Measurements from ENCODE around the gene KRTAP1-1. TPM values are rescaled to one million over a fixed set of nuclear protein-coding genes. Genes with fewer than 3 reads are reported as not detected.
"Not testable (repeated sequence)": the region's sequence is repeated elsewhere in the genome, so short reads cannot be mapped to it uniquely, and the experiment has no call there.

Gene KRTAP1-1
- not detected in 3 replicates for total RNA-seq (2021)
- Bru-seq, nascent RNA = not detected
- long read RNA-seq, experiment 1 = 0 reads
- long read RNA-seq, experiment 2 = 0 reads
- long read RNA-seq, experiment 3 = 0 reads

GRCh38 chr17:41040783-41041571, at the start of gene KRTAP1-1:
KRTAP1-1 (minus strand) TSS chr17:41041450; CDS start chr17:41041397, 53 bp downstream.
- H3K36me3 Mint-ChIP-seq; H3K27me3 Mint-ChIP-seq (ENCODE audit: low read depth); CTCF ChIA-PET; ATAC-seq; H3K4me3 Mint-ChIP-seq; H3K27ac Mint-ChIP-seq; POLR2A ChIA-PET; DNase-seq (ENCODE audit: low spot score): not testable (repeated sequence)
- peaks cover 18% of the 10 kb centered on the region for H3K9me3 Mint-ChIP-seq
- H3K4me1 Mint-ChIP-seq = peaks cover 35% of the 10 kb centered on the region

GRCh38 chr17:41088760-41089352, 47.6 kb upstream of the KRTAP1-1 start:
- H3K27me3 Mint-ChIP-seq (ENCODE audit: low read depth); POLR2A ChIA-PET; CTCF ChIA-PET; ATAC-seq; H3K4me3 Mint-ChIP-seq; H3K27ac Mint-ChIP-seq; DNase-seq (ENCODE audit: low spot score): not testable (repeated sequence)
- Mint-ChIP-seq H3K9me3 (peaks cover 26% of the 10 kb centered on the region), H3K36me3 (peaks cover 25% of the 10 kb centered on the region), H3K4me1 (peaks cover 23% of the 10 kb centered on the region)

GRCh38 chr17:41084100-41084856, 43.0 kb upstream of the KRTAP1-1 start, which contains the start of gene KRTAP4-7:
KRTAP4-7 (plus strand) TSS chr17:41084150; CDS start chr17:41084207, 57 bp downstream.
- CTCF ChIA-PET; ATAC-seq; POLR2A ChIA-PET; H3K9me3 Mint-ChIP-seq; H3K27me3 Mint-ChIP-seq (ENCODE audit: low read depth); H3K27ac Mint-ChIP-seq; DNase-seq (ENCODE audit: low spot score); H3K36me3 Mint-ChIP-seq; H3K4me3 Mint-ChIP-seq: not testable (repeated sequence)
- peaks cover 23% of the 10 kb centered on the region for H3K4me1 Mint-ChIP-seq

GRCh38 chr17:41083427-41083826, 42.2 kb upstream of the KRTAP1-1 start:
- POLR2A ChIA-PET; H3K27ac Mint-ChIP-seq; H3K4me3 Mint-ChIP-seq; CTCF ChIA-PET; H3K9me3 Mint-ChIP-seq; DNase-seq (ENCODE audit: low spot score); H3K36me3 Mint-ChIP-seq; H3K27me3 Mint-ChIP-seq (ENCODE audit: low read depth); ATAC-seq: not testable (repeated sequence)
- H3K4me1 Mint-ChIP-seq = peaks cover 17% of the 10 kb centered on the region

GRCh38 chr17:41082626-41083025, 41.4 kb upstream of the KRTAP1-1 start:
- CTCF ChIA-PET = no interaction called here
- H3K4me3 Mint-ChIP-seq = no peak overlapping the region

More at GRCh38 chr17:41082626-41083025, 41.4 kb upstream of the KRTAP1-1 start:
- ATAC-seq (no peak), DNase-seq (ENCODE audit: low spot score) (no peak)
- H3K27me3 Mint-ChIP-seq (ENCODE audit: low read depth) = no peaks in the 10 kb centered on the region; the same call in 1 of the 2 replicates
- peaks cover 15% of the 10 kb centered on the region for H3K9me3 Mint-ChIP-seq
- POLR2A ChIA-PET = no interaction called here
- H3K27ac Mint-ChIP-seq = no peak overlapping the region
- no peak for TF ChIP-seq PRDM15 (CRISPR knock-in tag; IDR thresholded peaks at IDR 0.05)
- no peak for TF ChIP-seq PRRX2 (CRISPR knock-in tag; IDR thresholded peaks at IDR 0.05)
- no peak for TF ChIP-seq USF2 (CRISPR knock-in tag; IDR thresholded peaks at IDR 0.05)
- H3K36me3 Mint-ChIP-seq = no peaks in the 10 kb centered on the region
- H3K4me1 Mint-ChIP-seq = peaks cover 9% of the 10 kb centered on the region
